GM18526 (cell line): Measurements from ENCODE around the gene MYL7.

Experiments used
- POLR2A ChIP-seq: IDR thresholded peaks from 3 replicates; pipeline ENCODE4 v1.6.1; 2011; ENCODE audit not compliant: insufficient read length; ENCODE audit errors: extremely low read depth

MYL7 gene

DNA sequence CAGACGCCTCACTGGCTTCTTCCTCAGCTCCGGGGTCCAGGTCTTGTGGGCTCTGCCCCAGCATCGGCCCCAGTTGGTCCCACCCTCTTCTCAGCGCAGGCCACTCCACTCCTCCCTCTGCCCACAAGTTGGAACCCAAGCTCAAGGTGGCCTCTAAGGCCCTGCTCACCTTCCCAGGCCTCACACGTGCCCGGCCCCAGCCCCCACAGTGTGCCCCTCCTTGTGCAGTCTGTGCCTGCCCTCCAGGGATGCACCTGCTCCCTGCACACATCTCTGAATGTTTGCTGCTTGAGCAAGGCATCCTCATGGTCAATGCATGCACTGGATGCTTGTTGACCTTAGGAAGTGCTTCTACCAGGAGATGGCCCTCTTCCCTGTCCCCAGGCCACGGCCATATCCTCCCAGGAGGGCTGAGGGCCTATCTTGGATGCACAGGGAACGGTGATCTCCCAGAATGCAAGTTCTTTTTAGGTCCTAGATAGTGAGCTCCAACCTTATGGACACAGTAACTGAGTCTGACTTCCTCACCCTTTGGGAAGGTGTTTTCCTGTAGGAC is 44.7 kb downstream of the MYL7 start:
- TF ChIP-seq POLR2A: no peak

DNA sequence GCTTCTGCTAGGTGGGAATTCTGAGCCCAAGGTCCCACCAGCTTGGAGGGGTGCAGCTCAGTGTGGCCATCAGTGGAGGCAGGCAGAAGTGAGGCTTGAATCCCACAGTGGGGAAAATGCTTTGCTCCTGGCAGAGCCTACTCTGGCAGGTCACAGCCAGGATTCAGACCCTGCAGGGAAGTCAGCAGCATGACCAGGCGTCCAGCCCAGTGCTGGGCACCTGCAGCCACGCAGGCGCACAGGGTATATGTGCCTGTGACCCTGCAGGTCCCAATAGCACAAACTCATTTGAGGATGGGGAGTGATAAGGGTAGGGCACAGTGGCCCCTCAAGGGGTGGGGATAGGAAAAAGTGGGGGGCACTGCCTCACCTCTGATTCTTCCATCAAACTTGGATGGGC is 45.4 kb downstream of the MYL7 start:
- no peak for TF ChIP-seq POLR2A

DNA sequence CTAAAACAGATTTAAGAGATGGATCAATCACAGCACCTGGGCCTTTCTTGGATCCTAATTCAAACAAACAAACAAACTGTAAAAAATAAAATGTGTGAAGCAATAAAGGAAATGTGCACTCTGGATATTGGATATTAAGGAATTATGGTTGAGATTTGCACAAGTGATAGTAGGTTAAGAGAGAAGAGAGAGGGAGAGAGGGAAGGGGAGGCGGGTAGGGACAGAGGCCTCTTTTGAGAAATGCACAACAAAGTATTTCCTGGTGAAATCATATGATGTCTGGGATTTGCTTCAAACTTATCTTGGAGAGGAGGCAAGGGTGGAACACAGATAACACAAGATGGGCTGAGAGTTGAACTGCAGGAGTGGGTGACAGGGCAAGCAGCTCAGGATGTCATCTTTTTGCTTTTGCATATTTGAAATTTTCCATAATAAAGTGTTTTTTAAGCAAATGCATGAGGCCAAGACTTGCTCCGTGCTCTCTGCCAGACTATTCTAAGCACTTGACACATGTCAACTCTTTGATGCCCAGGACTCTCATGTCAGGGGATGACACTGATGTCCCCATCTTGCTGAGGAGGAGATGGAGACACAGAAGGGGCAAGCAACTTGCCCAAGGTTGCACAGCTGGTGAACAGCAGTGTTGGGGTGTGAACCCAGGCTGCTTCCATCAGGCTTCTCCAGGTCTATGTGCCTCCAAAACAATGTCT is 46.1 kb downstream of the MYL7 start:
- no peak for TF ChIP-seq POLR2A

DNA sequence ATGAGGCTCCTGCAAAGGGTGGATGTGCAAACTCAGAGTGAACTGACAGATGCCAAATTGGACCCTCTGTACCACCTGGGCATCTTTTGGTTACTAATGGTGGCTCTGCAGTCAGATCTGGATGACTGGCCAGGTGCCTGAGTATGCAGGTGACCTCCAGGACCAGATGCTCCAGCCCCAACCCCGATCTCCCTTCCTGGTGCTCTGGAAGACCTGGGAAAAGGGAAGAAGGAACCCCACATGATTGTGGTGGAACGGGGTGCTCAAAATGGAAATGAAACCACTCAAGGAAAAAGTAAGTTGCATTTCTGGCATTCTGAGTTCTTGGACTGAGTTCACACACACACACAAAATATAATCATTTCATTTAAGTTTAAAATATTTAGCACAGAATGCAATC is 46.8 kb downstream of the MYL7 start:
- no peak for TF ChIP-seq POLR2A

DNA sequence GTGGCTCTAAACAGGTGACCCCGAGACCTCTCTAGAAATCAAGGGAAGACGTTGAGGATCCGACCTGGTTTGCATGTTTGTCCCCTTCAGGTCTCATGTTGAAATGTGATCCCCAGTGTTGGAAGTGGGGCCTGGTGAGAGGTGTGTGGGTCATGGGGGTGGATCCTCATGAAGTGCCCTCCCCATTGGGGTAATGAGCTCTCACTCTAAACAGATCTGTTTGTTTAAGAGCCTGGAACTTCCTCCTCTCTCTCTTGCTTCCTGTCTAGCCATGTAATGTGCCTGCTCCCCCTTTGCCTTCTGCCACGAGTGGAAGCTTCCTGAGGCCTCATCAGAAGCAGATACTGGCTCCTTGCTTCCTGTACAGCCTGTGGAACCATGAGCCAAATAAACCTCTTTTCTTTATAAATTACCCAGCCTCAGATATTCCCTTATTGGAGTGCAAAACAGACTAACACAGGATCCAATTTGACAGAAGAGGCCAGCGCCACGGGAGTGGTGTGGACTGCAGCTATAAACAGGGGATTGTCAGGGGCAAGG is 48.0 kb downstream of the MYL7 start:
- TF ChIP-seq POLR2A: no peak
